Stimulated activated CD4-positive, alpha-beta T cell treated with anti-CD3 and anti-CD28 coated beads, Interleukin-4, amount 100 ng/mL, for 48 hours (primary cell): ENCODE data around the gene B2M.
A peak's percentile ranks its signal among the peaks of the same experiment; 100 is the strongest.
"Not testable (repeated sequence)": the region's sequence is repeated elsewhere in the genome, so short reads cannot be mapped to it uniquely, and the experiment has no call there.

Source experiments
- DNase-seq, 2 donors: peaks; one replicate each; pipeline ENCODE4 v3.0.0-alpha.2; 2020; ENCODE audit warnings: low read depth in 2 of 2

B2M gene

DNA sequence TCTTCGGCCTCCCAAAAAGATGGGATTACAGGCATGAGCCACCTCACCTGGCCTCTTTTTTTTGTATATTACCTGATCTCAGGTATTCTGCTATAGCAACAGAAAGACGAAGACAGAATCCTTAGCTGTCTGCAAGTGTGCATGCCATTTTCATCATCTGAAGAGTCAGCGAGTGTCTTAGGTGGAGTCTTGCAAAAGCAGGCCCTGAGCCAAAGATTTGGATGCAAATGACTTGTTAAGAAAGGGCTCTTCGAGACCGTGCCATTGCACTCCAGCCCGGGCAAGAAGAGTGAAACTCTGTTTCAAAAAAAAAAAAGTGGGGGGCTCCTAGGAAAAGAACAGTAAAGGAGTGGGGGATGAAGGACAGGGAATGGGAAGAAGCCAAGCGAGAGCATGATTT, 14.8 kb downstream of the B2M start:
- no peak for DNase-seq

DNA sequence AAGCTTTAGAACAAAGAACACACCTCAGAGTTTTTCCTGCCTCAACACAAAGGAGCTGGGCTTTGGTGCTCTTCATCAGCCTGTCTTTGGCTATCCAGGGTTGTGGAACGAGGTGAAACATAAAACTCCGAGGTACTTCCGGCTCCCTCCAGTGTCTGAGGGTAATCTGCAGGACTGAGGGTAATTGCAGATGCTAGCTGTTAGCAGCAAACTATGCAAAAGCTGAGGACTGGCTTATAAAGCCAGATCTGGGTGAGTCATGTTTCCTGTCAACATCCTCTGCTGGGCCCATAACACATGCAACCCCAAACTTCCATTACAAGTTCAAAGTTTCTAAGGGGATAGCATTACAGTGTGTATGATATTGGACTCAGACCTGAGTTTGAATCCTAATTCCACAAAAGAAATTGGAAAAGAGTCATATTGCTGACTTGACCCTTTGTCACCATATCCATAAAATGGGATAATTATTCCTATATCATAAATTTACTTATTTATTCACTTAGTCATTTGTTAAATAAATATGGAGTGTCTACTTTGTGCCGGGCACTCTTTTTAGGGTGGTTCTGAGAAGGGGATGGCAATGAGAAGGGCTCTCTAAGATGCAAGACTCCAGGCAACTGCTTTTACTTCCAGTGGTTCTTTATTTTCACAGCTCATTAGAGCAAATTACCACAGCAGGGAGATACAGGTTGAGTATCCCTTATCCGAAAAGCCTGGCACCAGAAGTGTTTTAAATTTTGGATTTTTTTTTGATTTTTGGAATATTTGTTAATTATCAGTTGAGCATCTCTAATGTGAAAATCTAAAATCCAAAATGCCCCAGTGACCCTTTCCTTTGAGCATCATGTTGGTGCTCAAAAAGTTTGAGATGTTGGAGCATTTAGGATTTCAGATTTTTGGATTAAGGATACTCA, 15.5 kb downstream of the B2M start:
- peak in 1 of 2 donors; percentile 57 for DNase-seq

GRCh38 chr15:44727485-44728231, 16.3 kb downstream of the B2M start:
- no peak for DNase-seq

DNA sequence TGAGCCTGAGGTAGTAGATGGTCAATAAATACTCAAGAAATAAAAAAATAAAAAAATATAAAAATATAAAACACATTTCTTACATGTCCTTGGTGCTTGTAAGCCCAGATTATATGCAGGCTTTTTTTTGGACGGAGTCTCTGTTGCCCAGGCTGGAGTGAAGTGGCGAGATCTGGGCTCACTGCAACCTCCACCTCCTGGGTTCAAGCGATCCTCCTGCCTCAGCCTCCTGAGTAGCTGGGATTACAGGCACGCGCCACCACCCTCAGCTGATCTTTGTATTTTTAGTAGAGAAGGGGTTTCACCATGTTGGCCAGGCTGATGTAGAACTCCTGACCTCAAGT, 16.9 kb downstream of the B2M start:
- DNase-seq: not testable (repeated sequence)

GRCh38 chr15:44728576-44729407, 17.5 kb downstream of the B2M start:
- peak; percentile 87 to 88 for DNase-seq

GRCh38 chr15:44729408-44730127, 18.3 kb downstream of the B2M start:
- DNase-seq: no peak

DNA sequence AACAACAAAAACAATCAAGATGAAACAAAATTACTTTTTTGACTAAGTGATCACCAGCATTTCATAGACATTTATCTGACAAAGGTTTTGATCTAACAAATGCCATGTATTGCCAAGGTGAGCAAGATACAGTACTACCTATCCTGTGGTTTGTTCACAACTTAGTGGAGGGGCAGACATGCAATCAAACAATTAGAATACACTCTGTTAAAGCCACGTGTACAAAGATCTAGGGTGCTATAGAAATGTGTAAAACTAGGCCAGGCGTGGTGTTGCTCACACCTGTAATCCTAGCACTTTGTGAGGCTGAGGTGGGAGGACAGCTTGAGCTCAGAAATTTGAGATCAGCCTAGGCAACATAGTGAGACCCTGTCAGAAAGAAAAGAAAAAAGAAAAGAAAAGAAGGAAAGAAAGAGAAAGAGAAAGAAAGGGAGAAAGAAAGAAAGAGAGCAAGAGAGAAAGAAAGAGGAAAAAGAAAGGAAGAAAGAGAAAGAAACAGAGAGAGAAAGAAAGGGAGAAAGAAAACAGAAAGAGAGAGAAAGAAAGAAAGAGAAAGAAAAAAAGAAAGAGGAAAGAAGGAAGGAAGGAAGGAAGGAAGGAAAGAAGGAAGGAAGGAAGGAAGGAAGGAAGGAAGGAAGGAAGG, 23.6 kb downstream of the B2M start:
- DNase-seq: no peak

- no peak for DNase-seq
Measured at GRCh38 chr15:44735482-44736180, 24.3 kb downstream of the B2M start.

GRCh38 chr15:44736181-44736765, 25.0 kb downstream of the B2M start, which contains the start of gene TRIM69:
Gene TRIM69, plus strand, starts transcription at chr15:44736528. Its CDS starts 177 bp downstream, at chr15:44736705.
- no peak for DNase-seq

GRCh38 chr15:44738340-44738984, 27.1 kb downstream of the B2M start:
- DNase-seq: no peak

DNA sequence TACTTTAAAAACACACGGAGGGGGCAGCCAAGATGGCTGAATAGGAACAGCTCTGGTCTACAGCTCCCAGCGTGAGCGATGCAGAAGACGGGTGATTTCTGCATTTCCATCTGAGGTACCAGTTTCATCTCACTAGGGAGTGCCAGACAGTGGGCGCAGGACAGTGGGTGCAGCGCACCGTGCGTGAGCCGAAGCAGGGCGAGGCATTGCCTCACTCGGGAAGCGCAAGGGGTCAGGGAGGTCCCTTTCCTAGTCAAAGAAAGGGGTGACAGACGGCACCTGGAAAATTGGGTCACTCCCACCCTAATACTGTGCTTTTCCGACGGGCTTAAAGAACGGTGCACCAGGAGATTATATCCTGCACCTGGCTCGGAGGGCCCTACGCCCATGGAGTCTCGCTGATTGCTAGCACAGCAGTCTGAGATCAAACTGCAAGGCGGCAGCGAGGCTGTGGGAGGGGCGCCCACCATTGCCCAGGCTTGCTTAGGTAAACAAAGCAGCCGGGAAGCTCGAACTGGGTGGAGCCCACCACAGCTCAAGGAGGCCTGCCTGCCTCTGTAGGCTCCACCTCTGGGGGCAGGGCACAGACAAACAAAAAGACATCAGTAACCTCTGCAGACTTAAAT, 28.0 kb downstream of the B2M start:
- not testable (repeated sequence) for DNase-seq

DNA sequence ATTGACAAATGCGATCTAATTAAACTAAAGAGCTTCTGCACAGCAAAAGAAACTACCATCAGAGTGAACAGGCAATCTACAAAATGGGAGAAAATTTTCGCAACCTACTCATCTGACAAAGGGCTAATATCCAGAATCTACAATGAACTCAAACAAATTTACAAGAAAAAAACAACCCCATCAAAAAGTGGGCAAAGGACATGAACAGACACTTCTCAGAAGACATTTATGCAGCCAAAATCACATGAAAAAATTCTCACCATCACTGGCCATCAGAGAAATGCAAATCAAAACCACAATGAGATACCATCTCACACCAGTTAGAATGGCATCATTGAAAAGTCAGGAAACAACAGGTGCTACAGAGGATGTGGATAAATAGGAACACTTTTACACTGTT, 32.1 kb downstream of the B2M start:
- not testable (repeated sequence) for DNase-seq

GRCh38 chr15:44753345-44753744, 42.0 kb downstream of the B2M start:
- no peak for DNase-seq

DNA sequence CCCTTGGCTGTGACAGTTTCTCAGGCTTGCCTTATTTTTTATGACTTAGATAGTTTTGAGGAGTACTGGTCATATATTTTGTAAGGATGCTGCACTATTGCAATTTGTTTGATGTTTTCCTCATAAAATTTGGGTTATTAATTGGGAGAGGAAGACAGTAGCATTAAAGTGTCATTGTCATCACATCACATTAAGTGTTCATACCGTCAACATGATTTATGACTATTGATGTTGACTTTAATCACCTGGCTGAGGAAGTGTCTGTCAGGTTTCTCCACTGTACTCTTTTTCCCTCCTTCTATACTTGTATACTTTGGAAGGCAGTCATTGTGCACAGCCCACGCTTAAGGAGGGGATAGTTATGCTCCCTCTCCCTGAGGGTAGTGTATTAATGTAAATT, 51.9 kb downstream of the B2M start:
- no peak for DNase-seq

DNA sequence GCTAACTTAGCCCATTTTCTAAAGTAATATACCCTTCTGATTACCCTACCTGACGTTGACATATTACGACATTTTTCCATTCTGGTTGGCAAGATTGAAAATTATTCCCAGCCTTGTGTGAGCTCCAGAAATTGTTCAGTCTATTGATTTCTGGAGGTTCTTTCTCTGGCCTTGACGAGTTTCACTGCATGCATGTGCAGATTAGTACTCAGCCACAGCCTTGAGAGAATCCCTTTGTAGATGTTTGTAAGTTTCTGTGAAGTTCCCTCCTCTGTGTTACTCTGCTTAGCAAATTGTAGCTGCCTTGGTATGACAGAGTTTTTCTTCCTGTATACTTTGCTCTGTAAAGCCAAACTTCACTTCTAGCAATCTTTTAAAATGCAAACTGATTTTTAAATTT, 52.5 kb downstream of the B2M start:
- DNase-seq: no peak

GRCh38 chr15:44765036-44765435, 53.7 kb downstream of the B2M start:
- no peak for DNase-seq
